ENCODE measurements around the gene HARS2.
"Not testable (repeated sequence)": the region's sequence is repeated elsewhere in the genome, so short reads cannot be mapped to it uniquely, and the experiment has no call there.

The HARS2 gene, protein sequence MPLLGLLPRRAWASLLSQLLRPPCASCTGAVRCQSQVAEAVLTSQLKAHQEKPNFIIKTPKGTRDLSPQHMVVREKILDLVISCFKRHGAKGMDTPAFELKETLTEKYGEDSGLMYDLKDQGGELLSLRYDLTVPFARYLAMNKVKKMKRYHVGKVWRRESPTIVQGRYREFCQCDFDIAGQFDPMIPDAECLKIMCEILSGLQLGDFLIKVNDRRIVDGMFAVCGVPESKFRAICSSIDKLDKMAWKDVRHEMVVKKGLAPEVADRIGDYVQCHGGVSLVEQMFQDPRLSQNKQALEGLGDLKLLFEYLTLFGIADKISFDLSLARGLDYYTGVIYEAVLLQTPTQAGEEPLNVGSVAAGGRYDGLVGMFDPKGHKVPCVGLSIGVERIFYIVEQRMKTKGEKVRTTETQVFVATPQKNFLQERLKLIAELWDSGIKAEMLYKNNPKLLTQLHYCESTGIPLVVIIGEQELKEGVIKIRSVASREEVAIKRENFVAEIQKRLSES

DNA sequence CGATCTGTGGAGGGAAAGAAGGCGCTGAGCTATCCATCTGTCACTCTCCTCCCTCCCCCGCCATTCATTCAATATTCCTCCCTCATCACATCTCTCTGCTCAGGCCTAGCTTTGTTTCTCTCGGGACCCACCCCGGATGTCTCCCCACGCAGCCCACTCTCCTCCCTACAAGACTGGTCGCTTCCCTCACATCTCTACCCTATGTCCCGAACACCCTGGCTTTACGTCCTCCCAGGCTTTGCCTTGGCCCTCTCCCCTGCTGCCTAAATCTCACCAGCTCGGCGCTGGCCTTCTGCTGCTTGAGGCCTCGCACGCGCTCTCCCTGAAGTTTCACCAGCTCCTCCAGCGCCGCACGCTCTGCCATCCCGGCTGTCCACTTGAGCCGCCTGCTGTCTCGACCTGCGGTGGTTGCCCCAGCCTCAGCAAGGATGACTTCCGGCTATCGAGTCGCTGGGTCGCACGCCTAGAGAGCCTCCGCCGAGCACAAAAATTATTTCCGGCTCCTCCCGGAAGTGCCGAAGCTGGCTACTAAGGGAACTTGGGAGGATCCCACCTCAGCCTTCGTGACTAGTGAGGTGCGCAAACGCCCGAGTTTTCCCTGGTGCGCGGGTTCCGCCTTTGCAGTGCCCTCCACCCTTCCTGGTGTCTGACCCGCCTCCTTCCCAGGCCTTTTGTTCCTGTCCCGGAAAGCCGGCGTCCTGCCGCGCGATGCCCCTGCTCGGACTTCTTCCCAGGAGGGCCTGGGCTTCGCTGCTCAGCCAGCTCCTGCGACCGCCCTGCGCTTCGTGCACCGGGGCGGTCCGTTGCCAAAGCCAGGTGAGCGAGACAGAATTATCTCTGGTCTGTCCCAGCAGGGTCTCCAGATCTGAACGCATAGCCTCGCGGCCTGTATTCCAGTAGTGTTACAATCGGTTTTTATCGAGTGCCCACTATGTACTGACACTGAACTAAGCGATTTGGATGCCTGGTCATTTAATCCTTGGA lies at the start of gene HARS2, which contains the start of gene HARS1:
Gene HARS2 (plus strand): TSS at position 515 of the 984 bp plus-strand sequence. CDS start 194 bp downstream, at position 709.
Gene HARS1 (minus strand): TSS at position 430 of the 984 bp plus-strand sequence. CDS start 66 bp downstream, at position 364.
- peak; percentile 95 for DNase-seq

DNA sequence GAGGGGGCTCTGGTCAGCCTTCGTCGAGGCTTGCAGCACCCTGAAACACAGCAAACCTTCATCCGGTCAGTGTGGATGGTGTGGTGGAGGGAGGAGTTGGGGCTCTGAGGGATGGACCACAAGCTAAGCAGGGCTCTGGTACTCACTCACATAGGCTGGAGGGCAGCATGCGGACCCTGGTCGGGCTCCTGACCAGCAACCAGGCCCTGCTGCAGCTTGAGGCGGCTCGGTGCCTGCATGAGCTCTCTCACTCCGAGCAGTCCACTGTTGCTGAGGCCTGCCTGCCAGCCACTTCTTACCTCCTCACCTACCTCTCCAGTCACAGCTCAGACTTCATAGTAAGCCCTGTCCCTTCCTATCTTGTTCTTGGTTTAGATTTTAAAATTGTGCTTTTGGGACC lies 49.5 kb upstream of the HARS2 start:
- no peak for DNase-seq

DNA sequence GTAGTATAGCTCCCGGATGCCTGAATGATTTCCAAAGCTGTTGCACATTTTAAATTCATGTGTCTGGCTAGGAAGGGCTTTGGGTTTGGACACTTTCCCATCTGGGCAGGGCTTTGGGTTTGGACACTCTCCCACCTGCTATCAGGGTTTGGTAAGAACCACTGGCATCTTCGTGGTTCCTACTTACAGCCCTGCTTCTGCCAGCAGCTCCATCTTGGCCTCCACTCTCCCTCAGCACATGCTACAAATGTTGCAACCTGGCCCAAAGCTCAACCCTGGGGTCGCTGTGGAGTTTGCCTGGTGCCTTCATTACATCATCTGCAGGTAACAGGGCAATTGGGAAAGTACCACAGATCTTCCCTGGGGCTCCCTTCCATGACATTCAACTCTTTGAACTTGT lies 48.5 kb upstream of the HARS2 start:
- DNase-seq, result no peak

DNA sequence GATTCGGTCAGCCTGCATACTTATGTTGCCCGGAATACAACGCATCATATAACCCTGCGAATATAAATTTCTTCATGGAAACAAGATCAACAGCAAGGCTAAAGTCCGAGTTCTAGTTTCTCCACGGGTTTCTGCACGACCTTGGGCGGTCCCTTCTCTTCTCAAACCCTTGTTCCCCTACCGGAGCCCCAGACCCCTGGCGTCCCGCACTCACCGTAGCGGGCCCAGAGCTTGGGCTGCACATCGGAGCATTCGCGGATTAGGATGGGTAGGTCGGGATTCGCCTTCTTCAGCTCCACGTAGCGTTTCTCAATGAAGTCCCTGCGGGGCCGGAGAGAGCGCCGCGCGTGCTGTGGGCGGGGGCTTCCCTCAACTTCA lies 44.2 kb upstream of the HARS2 start:
- no peak for DNase-seq

DNA sequence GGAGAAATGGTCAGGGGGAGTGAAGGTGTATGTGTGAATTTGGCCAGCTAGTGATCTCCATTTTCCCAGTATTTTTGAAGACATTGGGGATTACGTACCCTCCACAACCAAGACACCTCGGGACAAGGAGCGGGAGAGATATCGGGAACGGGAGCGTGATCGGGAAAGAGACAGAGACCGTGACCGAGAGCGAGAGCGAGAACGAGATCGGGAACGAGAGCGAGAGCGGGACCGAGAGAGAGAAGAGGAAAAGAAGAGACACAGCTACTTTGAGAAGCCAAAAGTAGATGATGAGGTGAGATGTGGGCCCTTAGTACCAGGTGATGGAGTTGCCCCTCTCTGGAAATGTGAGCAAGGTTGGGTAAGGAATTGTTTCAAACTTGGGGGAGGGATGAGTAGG lies 32.4 kb upstream of the HARS2 start:
- DNase-seq, result no peak

GRCh38 chr5:140660371-140660770 lies 30.9 kb upstream of the HARS2 start:
- DNase-seq, result not testable (repeated sequence)

DNA sequence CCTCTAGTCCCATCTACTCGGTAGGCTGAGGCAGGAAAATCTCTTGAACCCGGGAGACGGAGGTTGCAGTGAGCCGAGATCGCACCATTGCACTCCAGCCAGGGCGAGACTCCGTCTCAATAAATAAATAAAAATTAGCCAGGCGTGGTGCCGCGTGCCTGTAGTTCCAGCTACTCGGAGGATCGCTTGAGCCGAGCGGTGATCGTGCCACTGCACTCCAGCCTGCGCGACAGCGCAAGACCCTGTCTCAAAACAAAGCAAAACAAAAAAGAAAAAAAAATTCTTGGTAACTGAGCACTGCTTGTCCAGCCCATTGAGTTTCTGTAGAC lies 27.3 kb upstream of the HARS2 start:
- DNase-seq, result no peak

DNA sequence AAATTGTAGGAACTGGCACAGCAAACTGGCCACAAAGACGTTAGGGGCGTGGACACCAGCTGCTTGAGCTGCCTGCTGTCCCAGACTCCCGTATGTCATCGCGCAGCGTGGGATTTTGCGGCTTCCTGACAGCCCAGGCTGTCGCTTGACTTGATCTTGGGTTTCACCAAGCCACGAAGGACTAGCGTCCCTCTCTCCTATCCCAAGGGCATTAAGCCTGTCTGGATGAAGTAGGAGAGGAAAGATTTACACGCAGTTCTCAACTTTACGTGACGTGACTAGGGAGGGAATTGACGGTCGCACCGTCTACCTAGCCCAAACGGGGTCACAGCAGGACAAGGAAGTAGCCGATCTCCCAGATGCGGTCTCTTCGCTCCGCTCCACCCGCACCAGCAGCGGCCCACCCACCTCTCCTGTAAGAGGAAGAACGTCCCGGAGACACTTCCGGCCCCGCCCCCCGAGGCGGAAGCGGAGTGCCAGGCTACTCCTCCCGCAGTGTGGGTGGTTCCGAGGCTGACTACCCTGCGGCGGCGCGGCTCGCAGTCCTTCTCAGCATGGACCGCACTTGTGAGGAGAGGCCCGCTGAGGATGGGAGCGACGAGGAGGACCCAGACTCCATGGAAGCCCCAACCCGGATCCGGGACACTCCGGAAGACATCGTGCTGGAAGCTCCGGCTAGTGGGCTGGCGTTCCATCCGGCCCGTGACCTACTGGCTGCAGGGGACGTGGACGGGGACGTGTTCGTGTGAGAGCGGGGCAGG lies 26.7 kb upstream of the HARS2 start, which contains the start of gene WDR55:
Gene WDR55 (plus strand): TSS at position 546 of the 761 bp plus-strand sequence. CDS start 9 bp downstream, at position 555.
- DNase-seq, result peak; percentile 94

- DNase-seq, result not testable (repeated sequence)
Observed at GRCh38 chr5:140671035-140671434, 20.2 kb upstream of the HARS2 start.

GRCh38 chr5:140671472-140672125 lies 19.7 kb upstream of the HARS2 start:
- no peak for DNase-seq

GRCh38 chr5:140672455-140673186 lies 18.6 kb upstream of the HARS2 start:
- peak; percentile 72 for DNase-seq

GRCh38 chr5:140673187-140673976 lies 17.9 kb upstream of the HARS2 start, which contains the start of gene DND1:
Gene DND1, minus strand, starts transcription at chr5:140673576. Its CDS starts 34 bp downstream, at chr5:140673542.
- DNase-seq, result no peak

- no peak for DNase-seq
Observed at GRCh38 chr5:140674211-140674610, 17.0 kb upstream of the HARS2 start.

GRCh38 chr5:140674629-140675028 lies 16.6 kb upstream of the HARS2 start:
- DNase-seq, result no peak

DNA sequence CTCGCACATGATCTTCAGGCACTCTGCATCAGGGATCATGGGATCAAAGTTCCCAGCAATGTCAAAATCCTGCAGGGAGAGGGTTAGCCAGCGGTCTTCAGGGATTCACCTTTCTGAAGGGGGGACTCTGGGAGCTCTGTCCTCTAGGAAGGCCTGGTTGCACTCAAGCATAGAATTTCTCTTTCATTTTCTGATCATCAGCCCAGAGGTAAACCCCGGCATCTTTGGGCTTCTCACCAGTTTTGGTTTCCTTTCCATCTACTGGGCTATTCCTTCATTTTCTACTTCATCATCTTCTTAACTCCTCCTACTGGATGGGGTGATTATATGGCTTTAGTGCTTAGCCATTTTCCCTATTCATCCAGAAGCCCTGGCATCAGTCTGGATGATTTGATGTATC lies 13.3 kb upstream of the HARS2 start:
- no peak for DNase-seq

DNA sequence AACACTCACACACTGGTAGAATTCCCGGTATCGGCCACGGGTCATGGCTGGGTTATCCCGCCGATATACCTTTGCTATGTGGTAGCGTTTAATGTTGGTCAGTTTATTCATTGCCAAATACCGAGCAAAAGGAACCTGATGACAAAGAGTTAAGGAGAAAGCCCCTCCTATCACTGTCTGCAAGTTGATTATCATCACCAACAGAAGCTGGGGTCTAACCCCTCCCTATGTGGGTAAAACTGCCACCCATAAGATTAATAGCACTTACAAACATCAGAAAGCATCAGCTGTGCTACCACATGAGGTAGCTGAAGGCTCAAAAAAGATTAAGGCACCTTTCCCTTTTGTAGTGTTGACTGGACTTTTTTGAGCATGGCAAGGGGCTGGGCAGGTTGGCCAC lies 12.3 kb upstream of the HARS2 start:
- no peak for DNase-seq

- no peak for DNase-seq
Observed at GRCh38 chr5:140690376-140690932, 801 bp upstream of the HARS2 start.

- no peak for DNase-seq
Observed at GRCh38 chr5:140694276-140694675, 3.0 kb downstream of the HARS2 start.

GRCh38 chr5:140696891-140697492 lies 5.7 kb downstream of the HARS2 start:
- no peak for DNase-seq

Measured in retina (tissue), 1 donor.